Breast epithelium (tissue), 4 donors: ENCODE data around the gene SETD2. TPM values are rescaled to one million over a fixed set of nuclear protein-coding genes. Genes with fewer than 3 reads are reported as not detected.

Source experiments
- DNase-seq, 2 donors: peaks; one replicate each; pipeline ENCODE4 v3.0.0-alpha.2; 2019; ENCODE audit warnings: low spot score in 2 of 2
- H3K27ac ChIP-seq, 2 donors: fragments of 200-600 bp; sonication (generic) in 1 of 2; one replicate each; pipeline ENCODE4 v1.5.1; 2016 to 2019; ENCODE audit warnings: mild to moderate bottlenecking in 1 of 2
- H3K27me3 ChIP-seq, 2 donors: fragments of 200-600 bp; sonication (generic) in 1 of 2; one replicate each; pipeline versions ENCODE4 v1.5.1 to v1.6.0; 2017 to 2019; ENCODE audit warnings: control low read depth in 1 of 2, mild to moderate bottlenecking in 1 of 2
- H3K36me3 ChIP-seq: fragments of 200-600 bp; one replicate; pipeline ENCODE4 v1.5.1; 2019
- H3K4me1 ChIP-seq, 2 donors: fragments of 200-600 bp; sonication (generic); one replicate each; pipeline ENCODE4 v1.5.1; 2016 to 2019; ENCODE audit warnings: control low read depth in 1 of 2
- H3K4me3 ChIP-seq, 3 donors: fragments of 200-600 bp; sonication (generic); 1 replicate in 2 of 3; 2 replicates in 1 of 3; pipeline ENCODE4 v1.5.1; 2016 to 2019; ENCODE audit warnings: mild to moderate bottlenecking in 3 of 3, moderate library complexity in 2 of 3
- H3K9me3 ChIP-seq, 2 donors: fragments of 200-600 bp; sonication (generic) in 1 of 2; one replicate each; pipeline ENCODE4 v1.5.1; 2016 to 2019; ENCODE audit warnings: control low read depth in 1 of 2
- POLR2A ChIP-seq: fragments of 450-650 bp; IDR thresholded peaks from one replicate; pipeline ENCODE4 v1.6.1; 2016; ENCODE audit warnings: antibody characterized with exemption, mild to moderate bottlenecking, moderate library complexity
- POLR2AphosphoS5 ChIP-seq, 3 donors: sonication (generic); formaldehyde crosslinking; IDR thresholded peaks; one replicate each; pipeline ENCODE4 v1.6.1; 2017; ENCODE audit warnings: antibody characterized with exemption in 3 of 3
- intact Hi-C: fragments of 100-400 bp; cut with DNase I; formaldehyde crosslinking; loops from one replicate; pipeline ENCODE4 v1.15.1; 2023; ENCODE audit warnings: low total_unique reads
- total RNA-seq, 3 donors: library from RNA; depleted of rRNA; stranded (reverse); fragments of >200 nt; gene quantifications; one replicate each; pipeline ENCODE4 v1.1.0, GENCODE V29; 2016
- TF ChIP-seq, protein P1 (sequence below), 3 donors: fragments of 450-650 bp; IDR thresholded peaks; one replicate each; pipeline ENCODE4 v1.5.1; 2016 to 2017; ENCODE audit warnings: antibody characterized with exemption in 3 of 3, mild to moderate bottlenecking in 3 of 3, moderate library complexity in 3 of 3

SETD2 gene
- total RNA-seq, 3 donors from 2014 or later: 59.8 to 87.8 (median 74.4) TPM

DNA sequence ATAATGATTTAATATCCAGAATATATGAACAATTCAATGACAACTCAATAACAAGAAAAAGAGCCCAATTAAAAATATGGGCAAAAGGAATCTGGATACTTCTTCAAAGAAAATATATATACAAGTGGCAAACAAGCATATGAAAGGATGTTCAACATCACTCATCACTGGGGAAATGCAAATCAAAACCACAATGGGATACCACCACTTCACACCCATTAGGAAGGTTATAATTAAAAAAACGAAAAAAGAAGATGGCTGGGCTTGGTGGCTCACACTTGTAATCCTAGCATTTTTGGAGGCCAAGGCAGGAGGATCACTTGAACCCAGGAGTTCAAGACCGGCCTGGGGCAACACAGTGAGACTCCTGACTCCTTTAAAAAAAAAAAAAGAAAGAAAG lies 191.5 kb downstream of the SETD2 start:
- Histone ChIP-seq H3K4me3 (no peak overlapping the region), H3K36me3 (no peaks in the 10 kb centered on the region), H3K4me1 (peaks cover 8 to 19% of the 10 kb centered on the region in 2 donors), H3K9me3 (no peaks in the 10 kb centered on the region), H3K27ac (no peak overlapping the region), H3K27me3 (no peaks in the 10 kb centered on the region)
- intact Hi-C loops: no loop called here
- DNase-seq: no peak
- TF ChIP-seq POLR2AphosphoS5 (IDR thresholded peaks at IDR 0.05) (no peak), POLR2A (no peak)
- TF ChIP-seq, protein P1, sequence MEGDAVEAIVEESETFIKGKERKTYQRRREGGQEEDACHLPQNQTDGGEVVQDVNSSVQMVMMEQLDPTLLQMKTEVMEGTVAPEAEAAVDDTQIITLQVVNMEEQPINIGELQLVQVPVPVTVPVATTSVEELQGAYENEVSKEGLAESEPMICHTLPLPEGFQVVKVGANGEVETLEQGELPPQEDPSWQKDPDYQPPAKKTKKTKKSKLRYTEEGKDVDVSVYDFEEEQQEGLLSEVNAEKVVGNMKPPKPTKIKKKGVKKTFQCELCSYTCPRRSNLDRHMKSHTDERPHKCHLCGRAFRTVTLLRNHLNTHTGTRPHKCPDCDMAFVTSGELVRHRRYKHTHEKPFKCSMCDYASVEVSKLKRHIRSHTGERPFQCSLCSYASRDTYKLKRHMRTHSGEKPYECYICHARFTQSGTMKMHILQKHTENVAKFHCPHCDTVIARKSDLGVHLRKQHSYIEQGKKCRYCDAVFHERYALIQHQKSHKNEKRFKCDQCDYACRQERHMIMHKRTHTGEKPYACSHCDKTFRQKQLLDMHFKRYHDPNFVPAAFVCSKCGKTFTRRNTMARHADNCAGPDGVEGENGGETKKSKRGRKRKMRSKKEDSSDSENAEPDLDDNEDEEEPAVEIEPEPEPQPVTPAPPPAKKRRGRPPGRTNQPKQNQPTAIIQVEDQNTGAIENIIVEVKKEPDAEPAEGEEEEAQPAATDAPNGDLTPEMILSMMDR (IDR thresholded peaks at IDR 0.05): no peak

DNA sequence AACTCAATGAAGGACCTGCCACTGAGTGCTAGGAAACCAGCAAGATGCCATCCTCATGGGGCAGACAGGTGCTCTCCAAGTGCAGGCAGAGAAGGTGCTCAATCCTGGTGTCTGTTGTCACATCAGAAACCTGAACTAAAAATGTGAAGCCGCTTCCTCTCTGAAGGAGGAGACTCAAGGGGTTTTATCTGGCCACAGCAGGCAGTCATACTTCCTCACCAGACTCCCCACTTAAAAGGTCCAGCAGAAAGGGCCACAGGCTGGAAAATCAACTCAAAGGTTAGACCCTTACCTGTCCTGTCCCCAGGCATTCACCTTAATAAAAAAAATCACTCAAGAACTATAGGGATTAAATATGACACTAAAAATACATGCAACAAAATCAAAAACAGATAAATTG lies 192.2 kb downstream of the SETD2 start:
- H3K27ac ChIP-seq: peak overlapping the region in 1 of 2 donors; percentile 25
- no peaks in the 10 kb centered on the region for H3K36me3 ChIP-seq
- no peaks in the 10 kb centered on the region for H3K27me3 ChIP-seq
- H3K4me3 ChIP-seq: no peak overlapping the region
- H3K9me3 ChIP-seq: no peaks in the 10 kb centered on the region
- peaks cover 8 to 25% of the 10 kb centered on the region in 2 donors for H3K4me1 ChIP-seq
- no peak for DNase-seq
- TF ChIP-seq, protein P1 (IDR thresholded peaks at IDR 0.05): no peak
- no peak for TF ChIP-seq POLR2AphosphoS5 (IDR thresholded peaks at IDR 0.05)
- no peak for TF ChIP-seq POLR2A
- intact Hi-C loops: no loop called here

DNA sequence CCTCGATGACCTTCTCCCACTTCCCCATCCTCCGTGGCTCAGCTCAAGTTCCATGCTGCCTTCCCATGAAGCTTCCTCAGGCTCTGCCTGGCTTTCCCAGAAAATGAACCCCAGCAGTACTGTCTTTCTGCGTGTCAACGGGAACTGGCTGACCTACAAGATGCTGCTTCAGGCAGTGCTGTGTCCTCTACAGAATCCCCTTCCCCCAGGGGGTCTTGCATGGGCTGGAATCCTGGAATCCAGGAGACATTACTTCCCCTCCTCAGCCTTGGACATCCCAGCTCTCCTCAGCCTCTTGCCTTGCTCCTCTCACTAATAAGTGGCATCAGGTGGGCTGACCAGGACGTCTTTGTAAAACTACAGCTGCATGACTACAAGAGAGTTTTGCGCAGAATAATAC lies 192.8 kb downstream of the SETD2 start:
- Histone ChIP-seq H3K4me3 (no peak overlapping the region), H3K4me1 (peaks cover 8 to 28% of the 10 kb centered on the region in 2 donors), H3K36me3 (no peaks in the 10 kb centered on the region), H3K9me3 (no peaks in the 10 kb centered on the region), H3K27ac (peak overlapping the region; percentile 27 to 48), H3K27me3 (no peaks in the 10 kb centered on the region)
- intact Hi-C loops: no loop called here
- TF ChIP-seq, protein P1 (IDR thresholded peaks at IDR 0.05): no peak
- TF ChIP-seq POLR2A (no peak), POLR2AphosphoS5 (IDR thresholded peaks at IDR 0.05) (no peak)
- DNase-seq: no peak

DNA sequence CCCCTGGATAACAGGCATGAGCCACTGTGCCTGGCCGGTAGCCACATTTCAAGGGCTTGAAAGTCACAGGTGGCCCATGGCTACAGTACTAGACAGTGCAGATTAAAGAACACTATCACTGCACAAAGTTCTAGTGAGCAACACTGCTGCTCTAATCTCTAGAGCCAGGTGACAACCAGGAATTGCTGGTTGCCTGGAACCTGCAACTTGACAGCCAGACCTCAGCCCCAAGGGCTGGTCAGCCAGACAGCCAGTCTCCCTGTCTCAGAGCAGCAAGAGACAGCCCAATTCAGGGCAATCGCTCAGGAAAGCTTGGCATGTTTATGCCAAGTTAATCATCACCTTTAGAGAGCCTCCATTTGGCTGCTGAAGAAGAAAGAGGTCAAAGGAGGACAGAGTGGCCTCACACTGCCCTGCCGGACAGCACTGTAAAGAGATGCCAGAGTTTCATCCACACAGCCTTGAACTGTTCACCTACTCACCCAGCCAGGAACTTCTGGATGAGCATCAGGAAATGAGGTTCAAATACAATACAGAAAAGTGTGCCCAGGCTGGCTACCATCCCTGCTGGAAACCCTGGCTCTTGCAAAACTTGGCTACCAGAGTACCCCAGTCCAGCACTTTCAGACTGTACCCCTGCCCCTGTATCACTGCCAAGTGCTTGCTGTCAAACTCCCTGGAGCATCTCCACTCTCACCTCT lies 193.4 kb downstream of the SETD2 start:
- intact Hi-C loops: no loop called here
- Histone ChIP-seq H3K9me3 (no peaks in the 10 kb centered on the region), H3K27ac (peak overlapping the region; percentile 27 to 48), H3K4me1 (peaks cover 8 to 28% of the 10 kb centered on the region in 2 donors), H3K36me3 (no peaks in the 10 kb centered on the region), H3K27me3 (no peaks in the 10 kb centered on the region), H3K4me3 (no peak overlapping the region)
- no peak for DNase-seq
- TF ChIP-seq, protein P1 (IDR thresholded peaks at IDR 0.05): no peak
- TF ChIP-seq POLR2A (no peak), POLR2AphosphoS5 (IDR thresholded peaks at IDR 0.05) (no peak)

DNA sequence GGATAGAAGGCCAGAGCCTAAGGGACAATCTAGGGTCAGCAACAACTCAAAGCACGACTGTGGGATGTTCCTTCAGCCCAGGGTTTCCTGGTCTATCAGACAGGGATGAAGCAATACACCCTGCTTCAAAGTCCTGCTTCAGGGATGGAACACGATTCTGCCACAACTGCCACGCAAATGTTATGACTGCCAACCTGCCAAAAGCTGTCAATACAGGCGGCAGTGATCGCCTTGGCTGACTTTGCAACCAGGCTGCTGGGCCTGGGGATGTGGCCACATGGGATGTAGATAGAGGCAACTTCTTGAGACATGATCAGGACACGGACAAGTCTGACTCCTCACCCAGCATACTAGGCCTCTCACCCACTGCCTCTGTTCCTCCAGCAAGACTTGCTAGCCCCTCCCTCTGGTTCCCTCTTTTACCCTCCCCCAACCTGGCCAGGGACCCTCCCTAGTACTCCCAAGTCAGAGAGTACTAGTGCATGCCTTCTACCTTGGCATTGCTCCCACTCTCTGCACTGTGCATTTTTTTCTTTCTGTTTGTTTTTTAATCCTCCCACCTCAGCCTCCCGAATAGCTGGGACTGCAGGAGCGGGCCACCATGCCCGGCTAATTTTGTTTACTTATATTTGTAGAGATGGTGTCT lies 195.0 kb downstream of the SETD2 start:
- H3K4me3 ChIP-seq: no peak overlapping the region
- TF ChIP-seq POLR2A (no peak), POLR2AphosphoS5 (IDR thresholded peaks at IDR 0.05) (no peak)
- TF ChIP-seq, protein P1 (IDR thresholded peaks at IDR 0.05): no peak
- DNase-seq: no peak
- H3K9me3 ChIP-seq: no peaks in the 10 kb centered on the region
- intact Hi-C loops: no loop called here
- H3K36me3 ChIP-seq: no peaks in the 10 kb centered on the region
- H3K27ac ChIP-seq: peak overlapping the region in 1 of 2 donors; percentile 40
- peaks cover 8 to 28% of the 10 kb centered on the region in 2 donors for H3K4me1 ChIP-seq
- H3K27me3 ChIP-seq: no peaks in the 10 kb centered on the region
